K562 (cell line): ENCODE measurements around the gene SUMF1. TPM values are rescaled to one million over a fixed set of nuclear protein-coding genes. Genes with fewer than 3 reads are reported as not detected.

Experiments
- ATAC-seq: fragments of 200-7000 bp; cut with Tn5 transposase; 3 replicates; pipeline ENCODE4 v1.9.1; 2020; ENCODE audit warnings: moderate library complexity
- BruUV-seq: library from RNA; stranded (reverse); fragments of 400-500 nt; replicated peaks from 2 replicates; lab custom pipeline; 2021; lab: Mats Ljungman, UMichigan
- CTCF ChIA-PET: fragments of 300-600 bp; formaldehyde crosslinking; extraction: SDS; loops from one replicate; lab custom pipeline; 2021; ENCODE audit warnings: low intra/inter-chr PET ratio; lab: Yijun Ruan, JAX
- POLR2A ChIA-PET: fragments of 300-600, 350-650 bp; sonication (Branson Sonifier 250); formaldehyde crosslinking; extraction: SDS; loops from one replicate; lab custom pipeline; 2021; ENCODE audit warnings: antibody characterized with exemption, inconsistent platforms; lab: Yijun Ruan, JAX
- DNase-seq, 4 experiments: peaks; one replicate each; pipeline versions ENCODE4 v3.0.0 to v3.0.0-alpha.2; 2011 to 2018; ENCODE audit warnings: low spot score in 3 of 4, mixed read lengths in 3 of 4; ENCODE audit errors: extremely low read depth in 1 of 4
- FAIRE-seq: peaks from 2 replicates; lab custom pipeline; 2011; peaks lifted over from hg19 to GRCh38; lab: Jason Lieb, UNC
- H2AFZ ChIP-seq: 2 replicates; pipeline ENCODE4 v1.6.0; 2011; ENCODE audit warnings: low read depth, low read length, control low read depth, inconsistent platforms
- H3K27ac ChIP-seq: fragments of 200-600 bp; 3 replicates; pipeline ENCODE4 v1.8.0; 2011; ENCODE audit warnings: low read depth, mild to moderate bottlenecking, control low read depth, inconsistent platforms, low read length, moderate library complexity, mixed read lengths; ENCODE audit errors: extremely low read depth
- H3K27me3 ChIP-seq, 2 experiments: fragments of 300-600 bp in 1 of 2; 2 replicates in 1 of 2; 3 replicates in 1 of 2; pipeline versions ENCODE4 v1.6.0 to v1.8.0; 2011; ENCODE audit warnings: inconsistent platforms in 2 of 2, low read length in 2 of 2, mild to moderate bottlenecking in 1 of 2, mixed read lengths in 1 of 2, moderate library complexity in 1 of 2; ENCODE audit not compliant: control insufficient read depth in 2 of 2, insufficient read depth in 2 of 2
- H3K36me3 ChIP-seq: fragments of 300-600 bp; 3 replicates; pipeline ENCODE4 v1.8.0; 2011; ENCODE audit warnings: mild to moderate bottlenecking, low read length, inconsistent platforms; ENCODE audit not compliant: control insufficient read depth, insufficient read depth
- H3K4me1 ChIP-seq, 2 experiments: fragments of 200-600 bp in 1 of 2; replicated peaks in 1 of 2; 2 replicates in 1 of 2; 3 replicates in 1 of 2; pipeline versions ENCODE4 v1.5.1 to v1.8.0; 2011; ENCODE audit warnings: inconsistent platforms in 2 of 2, low read length in 2 of 2, mild to moderate bottlenecking in 1 of 2, mixed read lengths in 1 of 2, moderate library complexity in 1 of 2; ENCODE audit not compliant: control insufficient read depth in 2 of 2, insufficient read depth in 2 of 2
- H3K4me2 ChIP-seq: 2 replicates; pipeline ENCODE4 v1.6.1; 2011; ENCODE audit warnings: low read length, control low read depth, inconsistent platforms, mixed read lengths; ENCODE audit not compliant: insufficient read depth
- H3K4me3 ChIP-seq: fragments of 200-600 bp; sonication (generic), shearing (Covaris generic); 2 replicates; pipeline ENCODE4 v1.5.1; 2016; ENCODE audit warnings: control low read depth, inconsistent platforms
- H3K79me2 ChIP-seq: fragments of 200-600 bp; 3 replicates; pipeline ENCODE4 v1.8.0; 2011; ENCODE audit warnings: low read length, inconsistent platforms; ENCODE audit not compliant: control insufficient read depth, insufficient read depth
- H3K9ac ChIP-seq, 2 experiments: 2 replicates each; pipeline versions ENCODE4 v1.6.0 to v1.6.1; 2011; ENCODE audit warnings: low read depth in 2 of 2, low read length in 2 of 2, control low read depth in 1 of 2, inconsistent platforms in 1 of 2, mild to moderate bottlenecking in 1 of 2, mixed read lengths in 1 of 2; ENCODE audit not compliant: insufficient read depth in 1 of 2
- H3K9me1 ChIP-seq: one replicate; pipeline ENCODE4 v1.6.0; 2011; ENCODE audit warnings: inconsistent platforms, mild to moderate bottlenecking, low read length, moderate library complexity; ENCODE audit not compliant: control insufficient read depth, insufficient read depth
- H3K9me3 ChIP-seq: replicated peaks from 2 replicates; pipeline ENCODE4 v1.5.1; 2011; ENCODE audit warnings: low read depth, low read length, inconsistent platforms; ENCODE audit not compliant: control insufficient read depth, insufficient read depth
- H4K20me1 ChIP-seq: replicated peaks from 2 replicates; pipeline ENCODE4 v1.6.1; 2011; ENCODE audit warnings: low read length, inconsistent platforms, mixed read lengths; ENCODE audit not compliant: control insufficient read depth, insufficient read depth
- ARID1B ChIP-seq: fragments of 450-650 bp; IDR thresholded peaks from 2 replicates; pipeline ENCODE4 v1.6.1; 2016; ENCODE audit warnings: antibody characterized with exemption, mild to moderate bottlenecking, inconsistent platforms
- CBFA2T2 ChIP-seq: fragments of 450-650 bp; conservative IDR thresholded peaks from 2 replicates; pipeline ENCODE4 v1.6.1; 2017; ENCODE audit warnings: mild to moderate bottlenecking
- CBFA2T3 ChIP-seq: fragments of 450-650 bp; IDR thresholded peaks from 2 replicates; pipeline ENCODE4 v1.6.1; 2017
- FOXM1 ChIP-seq, 2 experiments: fragments of 450-650 bp in 1 of 2; sonication (generic) in 1 of 2; formaldehyde crosslinking in 1 of 2; IDR thresholded peaks; 2 replicates each; pipeline versions ENCODE4 v1.6.1 to v1.9.0; 2017 to 2022; ENCODE audit warnings: low read depth in 2 of 2, mild to moderate bottlenecking in 2 of 2, missing genetic modification reagents in 1 of 2, moderate library complexity in 1 of 2
- KAT7 ChIP-seq: sonication (generic); formaldehyde crosslinking; IDR thresholded peaks from 2 replicates; pipeline ENCODE4 v1.8.0; 2022; ENCODE audit warnings: missing genetic modification reagents, mild to moderate bottlenecking, borderline replicate concordance
- NCOA6 ChIP-seq: fragments of 450-650 bp; IDR thresholded peaks from 2 replicates; pipeline ENCODE4 v1.6.1; 2017; ENCODE audit warnings: mild to moderate bottlenecking
- RBBP5 ChIP-seq: fragments of 200-600 bp; sonication (generic); IDR thresholded peaks from 2 replicates; pipeline ENCODE4 v1.6.1; 2012; ENCODE audit warnings: borderline replicate concordance, mild to moderate bottlenecking, low read length, control low read depth, inconsistent platforms; ENCODE audit not compliant: insufficient read depth, poor library complexity, severe bottlenecking
- RBM22 ChIP-seq: fragments of 200-400 bp; formaldehyde crosslinking; IDR thresholded peaks from 2 replicates; pipeline ENCODE4 v1.6.1; 2018; ENCODE audit warnings: low read length, low read depth; ENCODE audit not compliant: poor library complexity, severe bottlenecking
- SETDB1 ChIP-seq: IDR thresholded peaks from one replicate; pipeline ENCODE4 v1.6.1; 2012; ENCODE audit warnings: low read length, control low read depth, inconsistent platforms
- SMARCA4 ChIP-seq: fragments of 450-650 bp; IDR thresholded peaks from 2 replicates; pipeline ENCODE4 v1.6.1; 2016
- TAL1 ChIP-seq: fragments of 450-650 bp; IDR thresholded peaks from 2 replicates; pipeline ENCODE4 v1.6.1; 2016; ENCODE audit warnings: mild to moderate bottlenecking
- TCF7 ChIP-seq: sonication (generic); IDR thresholded peaks from 2 replicates; pipeline ENCODE4 v1.6.1; 2016; ENCODE audit warnings: antibody characterized with exemption, borderline replicate concordance
- TEAD4 ChIP-seq, 2 experiments: sonication (generic) in 1 of 2; formaldehyde crosslinking in 1 of 2; IDR thresholded peaks; 2 replicates each; pipeline versions ENCODE4 v1.6.1 to v1.8.0; 2012 to 2022; ENCODE audit warnings: borderline replicate concordance in 1 of 2, inconsistent platforms in 1 of 2, low read length in 1 of 2, mild to moderate bottlenecking in 1 of 2, missing genetic modification reagents in 1 of 2
- THAP12 ChIP-seq: fragments of 250-450 bp; sonication (Bioruptor Pico); IDR thresholded peaks from 2 replicates; pipeline ENCODE4 v1.9.0; 2021; ENCODE audit warnings: mild to moderate bottlenecking, inconsistent platforms
- ZNF3 ChIP-seq: fragments of 250-450 bp; sonication (Bioruptor Pico); IDR thresholded peaks from 2 replicates; pipeline ENCODE4 v1.5.0; 2021; ENCODE audit warnings: mild to moderate bottlenecking, moderate library complexity
- ZNF395 ChIP-seq: fragments of 200-800 bp; sonication (Bioruptor generic); IDR thresholded peaks from 2 replicates; pipeline ENCODE4 v1.6.1; 2017; ENCODE audit warnings: missing genetic modification characterization, missing compliant biosample characterization
- ZNF444 ChIP-seq: fragments of 250-450 bp; sonication (Bioruptor Pico); IDR thresholded peaks from 2 replicates; pipeline ENCODE4 v1.4.0; 2020; ENCODE audit warnings: mild to moderate bottlenecking, moderate library complexity
- ZNF445 ChIP-seq: fragments of 250-450 bp; sonication (Bioruptor Pico); IDR thresholded peaks from 2 replicates; pipeline ENCODE4 v1.4.0; 2020; ENCODE audit warnings: low read depth, mild to moderate bottlenecking, moderate library complexity
- ZNF57 ChIP-seq: fragments of 450-650 bp; formaldehyde crosslinking; IDR thresholded peaks from 2 replicates; pipeline ENCODE4 v1.4.0; 2020; ENCODE audit warnings: mild to moderate bottlenecking, moderate library complexity
- WGBS: fragments of 100-300 bp; shearing (Covaris generic); methylation state at CpG from one replicate; pipeline ENCODE4 v1.1.6; 2016; ENCODE audit warnings: low coverage, mixed read lengths; ENCODE audit not compliant: insufficient coverage; ENCODE audit errors: missing lambda C conversion rate; 5-methylcytosine and 5-hydroxymethylcytosine counted together
- in situ Hi-C: fragments of 300-500 bp; cut with MboI; formaldehyde crosslinking; loops from 4 replicates; pipeline ENCODE4 v1.15.0; 2018; ENCODE audit warnings: inconsistent platforms, mixed read lengths
- intact Hi-C: fragments of 100-400 bp; cut with micrococcal nuclease; formaldehyde crosslinking; loops from 2 replicates; pipeline ENCODE4 v1.14.2; 2022
- polyA plus RNA-seq, 8 experiments: library from polyadenylated mRNA; depleted of rRNA in 4 of 8; stranded (reverse) in 5 of 8; unstranded in 3 of 8; fragments of >200 nt; fragmentation: Nextera tagmentation in 2 of 8; fragmentation: Illumina TruSeq in 1 of 8; extraction: Ambion mirVana in 2 of 8; extraction: Trizol in 1 of 8; gene quantifications; 2 replicates each; pipeline versions ENCODE4 v1.2.1 to v1.2.3, GENCODE V29; 2011 to 2014; ENCODE audit warnings: inconsistent platforms in 1 of 8, missing spikeins in 1 of 8
- total RNA-seq, 7 experiments: library from RNA; depleted of rRNA in 6 of 7; stranded (reverse); fragments of >200 nt in 6 of 7; fragmentation: Illumina TruSeq in 2 of 7; extraction: Trizol in 2 of 7; gene quantifications; 2 replicates each; pipeline versions ENCODE4 v1.2.1 to v1.2.3, GENCODE V29; 2011 to 2021; ENCODE audit warnings: low replicate concordance in 1 of 7
- TF ChIP-seq, protein P1 (sequence below): fragments of 250-450 bp; sonication (Bioruptor Pico); IDR thresholded peaks from 2 replicates; pipeline ENCODE4 v1.8.0; 2021; ENCODE audit warnings: moderate library complexity, mild to moderate bottlenecking, inconsistent platforms

Gene SUMF1
- total and polyA plus RNA-seq, 9 of the 15 experiments (the other 6 are each of a cell fraction or from before 2014, with no cell fraction given), result 1.3 to 7.4 (median 4.2) TPM

- H3K36me3 ChIP-seq, result 0 out of 3 replicates have a peak, but pooled peaks cover 5% of the 10 kb centered on the region
- ATAC-seq (peak; percentile 68), DNase-seq (peak in 2 of 4 experiments; percentile 44 to 65), FAIRE-seq (peak; percentile 6)
- POLR2A ChIA-PET, result interaction anchor here (0.6 to 3.2 kb wide), 4 partner anchors 10 to 84 kb away, joined by 3 to 10 read pairs (median 4); partner anchors contain the start of gene ITPR1
- peaks cover 0 to 12% of the 10 kb centered on the region in 2 experiments; a peak in 2 of 5 replicates for H3K4me1 ChIP-seq
- no peaks in the 10 kb centered on the region for H3K9me1 ChIP-seq
- WGBS, result 16% methylated on average over 4 of the region's 4 CpGs
- no TSS peak for BruUV-seq
- no peaks in the 10 kb centered on the region for H3K9me3 ChIP-seq
- intact Hi-C loops, result no loop called here
- H3K27ac ChIP-seq, result no peak overlapping the region; the same call in 2 of the 3 replicates
- no peaks in the 10 kb centered on the region for H4K20me1 ChIP-seq
- 0 out of 4 replicates have a peak overlapping the region, but pooled peaks of 1 of the 2 experiments have one; percentile 12 for H3K9ac ChIP-seq
- CTCF ChIA-PET, result no interaction called here
- H3K4me2 ChIP-seq, result peak overlapping the region; percentile 30; the same call in 1 of the 2 replicates
- H3K27me3 ChIP-seq, result no peaks in the 10 kb centered on the region
- H3K4me3 ChIP-seq, result no peak overlapping the region
- H3K79me2 ChIP-seq, result no peaks in the 10 kb centered on the region
- in situ Hi-C loops, result no loop called here
- H2AFZ ChIP-seq, result no peak overlapping the region; the same call in 1 of the 2 replicates
- TF ChIP-seq NCOA6 (no peak), THAP12 (CRISPR knock-in tag) (no peak), ZNF444 (CRISPR knock-in tag) (no peak), FOXM1 (IDR thresholded peaks at IDR 0.05; ENCODE audit: low read depth) (no peak), FOXM1 (CRISPR knock-in tag; IDR thresholded peaks at IDR 0.05; ENCODE audit: low read depth) (no peak), CBFA2T3 (peak; percentile 54), CBFA2T2 (0 out of 2 replicates have a peak, but pooled peaks have one; percentile 11), ZNF395 (CRISPR knock-in tag) (no peak), KAT7 (CRISPR knock-in tag) (no peak), ARID1B (peak; percentile 54), TCF7 (no peak), SETDB1 (no peak), RBBP5 (peak; percentile 33), TAL1 (peak; percentile 43; the same call in 1 of the 2 replicates), RBM22 (no peak), TEAD4 (IDR thresholded peaks at IDR 0.05; ENCODE audit: low read length) (peak; percentile 38), TEAD4 (CRISPR knock-in tag; IDR thresholded peaks at IDR 0.05; ENCODE audit: borderline replicate concordance) (no peak), SMARCA4 (0 out of 2 replicates have a peak, but pooled peaks have one; percentile 20), ZNF57 (no peak), ZNF3 (CRISPR knock-in tag) (no peak), ZNF445 (CRISPR knock-in tag) (no peak)
- TF ChIP-seq, protein P1, sequence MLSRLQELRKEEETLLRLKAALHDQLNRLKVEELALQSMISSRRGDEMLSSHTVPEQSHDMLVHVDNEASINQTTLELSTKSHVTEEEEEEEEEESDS, result no peak
Measured at GRCh38 chr3:4409415-4409814, 57.7 kb downstream of the SUMF1 start.
